ENCODE results near the gene IKZF3.
A peak's percentile ranks its signal among the peaks of the same experiment; 100 is the strongest.
"Not testable (repeated sequence)": the region's sequence is repeated elsewhere in the genome, so short reads cannot be mapped to it uniquely, and the experiment has no call there.

The IKZF3 gene

GRCh38 chr17:39754161-39754957 is 109.8 kb downstream of the IKZF3 start:
- peak; percentile 93 for DNase-seq

DNA sequence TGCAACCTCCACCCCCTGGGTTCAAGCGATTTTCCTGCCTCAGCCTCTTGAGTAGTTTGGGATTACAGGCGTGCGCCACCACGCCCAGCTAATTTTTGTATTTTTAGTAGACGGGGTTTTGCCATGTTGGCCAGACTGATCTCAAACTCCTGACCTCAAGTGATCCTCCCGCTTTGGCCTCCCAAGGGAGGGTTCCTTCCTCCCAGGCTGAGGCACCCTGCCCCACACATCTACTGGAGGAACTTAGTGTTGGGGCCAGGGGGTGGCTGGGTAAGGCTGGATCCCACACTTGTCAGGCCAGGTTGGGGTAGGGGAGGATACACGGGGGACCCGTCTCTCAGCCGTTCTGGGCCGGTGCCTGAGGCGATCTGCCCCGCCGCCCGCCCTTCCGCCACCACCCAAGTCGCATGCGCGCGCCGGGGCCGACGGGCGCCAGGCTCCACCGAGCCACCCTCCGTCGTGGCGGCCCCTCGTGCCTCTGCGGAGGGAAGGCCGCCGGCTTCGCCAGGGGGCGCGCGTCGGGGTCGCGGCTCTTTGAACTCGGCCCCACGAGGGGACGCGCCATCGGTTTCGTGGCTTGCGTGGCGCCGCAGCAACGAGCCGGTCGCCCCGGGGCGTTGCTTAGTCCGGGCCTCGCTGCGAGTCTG is 110.5 kb downstream of the IKZF3 start:
- peak; percentile 60 for DNase-seq

DNA sequence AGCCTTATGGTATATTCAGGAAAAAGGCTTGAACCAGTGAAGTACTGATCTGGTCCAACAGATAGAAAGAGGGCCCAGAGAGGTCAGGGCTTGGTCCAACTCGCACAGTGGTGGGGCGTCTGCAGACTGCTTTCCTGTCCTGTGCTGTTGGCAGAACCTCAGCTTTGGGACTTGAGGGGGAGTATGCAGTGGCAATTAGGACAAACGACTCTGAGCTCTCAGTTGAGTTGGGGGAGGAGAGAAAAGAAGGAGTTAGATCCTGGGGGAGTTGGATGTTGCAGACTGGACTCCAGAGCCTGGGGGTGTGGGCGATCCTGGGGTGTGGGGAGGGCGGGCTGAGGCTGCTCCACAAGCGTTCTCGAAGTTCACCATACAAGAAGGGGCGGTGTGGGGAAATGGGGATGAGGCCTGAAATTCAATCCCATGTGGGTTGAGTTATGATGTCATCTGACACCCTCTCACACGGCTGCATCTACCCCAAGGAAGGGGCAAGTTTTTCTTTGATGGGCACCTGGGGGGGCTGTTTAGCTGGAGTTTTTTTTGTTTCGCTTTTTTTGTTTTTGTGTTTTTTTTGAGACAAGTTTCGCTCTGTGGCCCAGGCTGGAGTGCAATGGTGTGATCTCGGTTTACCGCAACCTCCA is 111.8 kb downstream of the IKZF3 start:
- no peak for DNase-seq

DNA sequence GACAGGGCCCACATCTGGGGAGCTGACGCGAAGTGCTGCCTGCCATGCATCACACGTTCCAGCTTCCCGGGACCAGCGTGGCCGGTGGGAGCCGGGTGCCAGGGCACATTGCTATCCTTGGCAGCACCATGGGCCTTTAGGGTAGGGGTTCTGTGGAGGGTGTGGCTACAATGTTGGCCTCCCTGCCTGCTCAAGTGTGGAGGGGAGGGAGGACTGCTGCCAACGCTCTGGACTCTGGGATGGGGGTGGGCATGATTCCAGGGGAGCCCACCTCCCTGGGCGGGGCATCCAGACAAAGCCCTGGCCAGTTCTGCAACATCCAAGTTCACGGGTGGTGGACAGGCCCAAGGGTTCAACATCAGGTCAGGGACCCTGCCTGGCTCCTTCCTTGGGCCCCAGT is 112.5 kb downstream of the IKZF3 start:
- no peak for DNase-seq

DNA sequence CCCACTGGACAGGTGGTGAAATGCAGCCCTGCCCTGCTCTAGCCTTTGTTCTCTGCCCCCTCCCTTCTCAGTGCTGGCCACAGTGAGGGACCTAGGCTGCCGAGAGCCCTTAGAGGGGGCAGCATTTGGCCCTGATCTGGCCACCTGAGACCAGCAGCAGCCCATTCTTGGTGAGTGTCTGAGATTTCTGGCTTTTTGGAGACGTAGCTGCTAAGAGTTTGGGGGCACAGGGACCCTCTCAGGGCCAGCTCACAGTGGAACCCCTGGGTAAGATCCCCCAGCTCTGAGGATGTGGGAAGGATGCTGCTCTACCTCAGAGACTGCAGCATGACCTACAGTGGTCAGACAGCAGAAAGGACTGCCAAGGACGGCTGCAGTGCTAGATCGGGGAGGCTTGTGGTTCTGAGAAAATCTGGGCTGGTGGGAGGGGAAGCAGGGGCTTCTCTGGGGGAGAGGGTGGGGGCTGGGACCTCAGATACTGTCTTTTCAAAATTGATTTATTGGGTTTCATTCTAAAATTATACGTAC is 113.0 kb downstream of the IKZF3 start:
- no peak for DNase-seq

- DNase-seq = no peak
These were observed 113.7 kb downstream of the IKZF3 start for GRCh38 chr17:39750131-39751015.

- not testable (repeated sequence) for DNase-seq
These were observed 115.6 kb downstream of the IKZF3 start for GRCh38 chr17:39748444-39749034.

- DNase-seq = no peak
These were observed 116.4 kb downstream of the IKZF3 start for GRCh38 chr17:39747745-39748144.

- no peak for DNase-seq
These were observed 118.0 kb downstream of the IKZF3 start for GRCh38 chr17:39746145-39746461.

DNA sequence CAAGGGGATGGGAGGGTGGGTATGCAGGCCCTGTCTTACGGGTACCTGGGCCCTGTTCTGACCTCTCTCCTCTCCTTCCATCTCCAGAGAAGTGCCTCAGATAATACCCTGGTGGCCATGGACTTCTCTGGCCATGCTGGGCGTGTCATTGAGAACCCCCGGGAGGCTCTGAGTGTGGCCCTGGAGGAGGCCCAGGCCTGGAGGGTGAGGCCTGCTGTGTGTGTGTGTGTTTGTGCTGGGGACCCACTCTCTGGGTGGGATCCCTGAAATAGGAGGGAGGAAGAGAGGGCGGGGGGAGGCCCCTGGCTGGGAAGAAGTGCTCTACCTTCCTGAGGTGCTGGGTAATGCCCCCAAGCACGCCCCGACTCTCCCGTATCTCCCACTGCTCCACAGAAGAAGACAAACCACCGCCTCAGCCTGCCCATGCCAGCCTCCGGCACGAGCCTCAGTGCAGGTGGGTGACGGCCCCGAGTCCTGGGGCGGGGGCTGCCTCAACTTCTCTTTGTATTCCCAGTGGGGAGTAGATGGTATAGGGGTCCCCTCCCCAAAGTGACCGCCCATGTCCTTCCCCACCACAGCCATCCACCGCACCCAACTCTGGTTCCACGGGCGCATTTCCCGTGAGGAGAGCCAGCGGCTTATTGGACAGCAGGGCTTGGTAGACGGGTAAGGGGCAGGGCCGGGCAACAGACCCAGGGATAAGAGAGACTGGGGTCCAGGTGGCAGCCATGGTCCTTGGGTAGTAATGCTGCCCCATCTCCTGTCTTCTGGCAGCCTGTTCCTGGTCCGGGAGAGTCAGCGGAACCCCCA is 118.6 kb downstream of the IKZF3 start:
- no peak for DNase-seq

DNA sequence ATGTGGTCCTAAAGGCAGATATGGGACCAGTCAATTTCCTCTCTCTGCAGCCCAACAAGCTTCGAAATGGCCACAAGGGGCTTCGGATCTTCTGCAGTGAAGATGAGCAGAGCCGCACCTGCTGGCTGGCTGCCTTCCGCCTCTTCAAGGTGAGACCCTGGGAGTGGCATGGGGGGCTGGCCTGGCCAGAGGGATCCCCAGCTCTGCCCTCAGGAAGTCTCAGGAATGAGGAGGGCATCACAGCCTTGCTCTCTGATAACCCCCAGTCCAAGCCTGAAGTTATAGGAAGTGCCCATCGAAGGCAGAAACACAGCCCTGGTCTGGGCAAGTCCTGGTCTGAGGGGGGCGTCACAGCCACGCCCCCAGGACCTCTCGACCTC is 119.3 kb downstream of the IKZF3 start:
- DNase-seq = no peak

- DNase-seq = no peak
These were observed 119.9 kb downstream of the IKZF3 start for GRCh38 chr17:39744075-39744835.

- DNase-seq = no peak
These were observed 121.2 kb downstream of the IKZF3 start for GRCh38 chr17:39742856-39743436.

GRCh38 chr17:39742126-39742855 is 121.8 kb downstream of the IKZF3 start:
- DNase-seq = no peak

DNA sequence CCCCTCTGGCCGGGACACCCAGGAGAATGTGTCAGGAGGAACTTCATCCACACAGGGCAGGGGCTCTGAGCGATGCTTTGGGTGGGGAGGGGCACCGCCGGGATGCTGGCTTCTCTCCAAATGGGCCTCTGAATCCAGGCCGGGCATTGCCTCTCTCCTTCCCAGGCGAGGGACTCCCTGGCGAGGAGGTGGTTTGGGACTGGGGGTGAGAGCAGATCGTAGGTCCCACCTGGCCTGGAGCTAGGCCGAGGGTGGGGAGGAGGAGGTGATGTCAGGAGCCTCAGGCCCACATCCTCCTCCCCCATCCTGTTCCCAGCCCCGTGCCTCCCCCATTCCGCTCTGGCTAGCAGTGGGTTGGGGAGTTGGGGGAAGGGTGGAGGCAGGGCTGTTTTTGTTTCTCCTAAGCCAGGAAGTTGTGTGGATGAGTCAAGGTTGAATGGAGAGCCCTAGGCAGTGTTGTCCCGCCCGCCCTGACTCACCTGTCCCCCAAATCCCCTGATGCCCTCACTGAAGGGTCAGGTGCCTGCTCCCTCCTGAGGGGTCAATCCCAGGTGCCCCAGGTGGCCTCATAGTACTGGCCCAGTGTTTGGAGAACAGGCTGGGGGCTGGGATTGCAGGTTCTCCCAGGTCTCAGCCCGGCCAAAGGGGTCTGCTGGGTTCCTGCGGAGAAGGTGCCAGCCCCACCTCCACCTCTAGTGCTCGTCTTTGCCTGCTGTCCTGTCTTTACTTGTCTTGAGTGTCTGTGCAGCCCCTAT is 123.6 kb downstream of the IKZF3 start:
- no peak for DNase-seq

GRCh38 chr17:39739885-39740356 is 124.2 kb downstream of the IKZF3 start:
- no peak for DNase-seq

DNA sequence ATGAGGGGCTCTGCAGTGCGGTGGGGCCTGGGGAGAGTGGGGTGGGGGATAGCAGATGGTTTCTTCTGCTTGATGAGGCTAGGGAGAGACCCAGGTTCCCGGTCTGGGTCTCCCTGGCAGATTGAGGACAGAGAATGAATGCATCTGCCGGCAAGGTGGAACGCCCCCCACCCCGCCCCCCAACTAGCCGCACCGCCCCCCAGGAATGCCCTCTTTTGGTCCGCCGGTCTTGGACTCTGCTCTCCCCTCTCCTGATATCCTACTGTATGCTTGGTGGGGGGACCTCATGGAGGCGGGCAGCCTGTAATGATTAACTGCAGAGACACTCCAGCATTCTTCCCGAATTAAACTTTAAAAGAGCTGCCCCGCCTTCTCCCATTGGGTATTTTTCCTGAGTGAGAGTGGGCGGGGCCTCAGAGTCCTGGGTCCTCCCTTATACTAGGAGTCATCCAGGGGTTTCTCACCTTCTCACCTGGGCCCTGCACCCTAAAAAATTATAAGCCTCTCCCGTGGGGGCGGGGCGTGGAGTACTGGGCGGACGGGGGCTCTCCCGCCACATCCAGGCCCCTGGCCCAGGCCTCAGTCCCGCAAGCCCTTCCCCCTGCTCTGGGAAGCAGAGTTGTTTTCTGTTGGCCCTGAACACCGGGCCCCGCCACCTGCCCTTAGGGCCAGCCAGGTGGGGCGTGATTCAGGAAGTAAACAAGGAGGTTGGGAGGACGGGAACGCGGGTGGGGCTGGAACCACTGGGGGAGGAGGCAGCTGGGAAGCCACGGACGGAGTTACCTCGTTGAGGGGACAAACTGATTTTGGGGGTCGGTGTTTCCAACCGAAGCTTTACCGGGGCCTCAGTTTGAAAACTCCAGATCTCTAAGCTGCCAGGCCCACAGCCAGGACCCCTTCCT is 124.9 kb downstream of the IKZF3 start:
- no peak for DNase-seq

DNA sequence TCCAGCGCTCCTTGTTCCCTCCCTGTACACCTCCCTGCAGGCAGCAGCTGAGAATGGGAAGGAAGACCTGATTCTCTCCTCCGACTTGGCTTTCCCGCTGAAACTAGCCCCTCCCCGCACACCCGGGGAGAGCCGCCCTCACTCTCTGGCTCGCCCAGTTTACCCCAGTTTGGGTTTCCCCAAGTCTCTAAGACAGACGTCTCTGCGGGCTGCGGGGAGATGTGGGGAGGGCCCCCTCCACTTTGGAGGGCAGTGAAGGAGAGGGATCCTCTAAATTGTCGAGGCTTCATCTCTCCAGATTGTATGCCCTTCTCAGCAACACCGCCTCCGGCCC is 125.6 kb downstream of the IKZF3 start:
- DNase-seq = no peak
